Activated T-helper 9 cell treated with anti-CD3 and anti-CD28 coated beads, Interleukin-2, amount 50 U/mL, for 16 hours (primary cell): ENCODE measurements around the gene SLC35A1.
"Not testable (repeated sequence)": the region's sequence is repeated elsewhere in the genome, so short reads cannot be mapped to it uniquely, and the experiment has no call there.

Experiments
- DNase-seq: peaks from one replicate; pipeline ENCODE4 v3.0.0-alpha.2; 2020; ENCODE audit warnings: low read depth

The SLC35A1 gene

GRCh38 chr6:87472525-87473418 is at the start of gene SLC35A1:
TSS of gene SLC35A1 (plus strand) at chr6:87472974. CDS start at chr6:87473004, 30 bp downstream.
- peak; percentile 76 for DNase-seq

GRCh38 chr6:87426789-87427188 is 46.0 kb upstream of the SLC35A1 start:
- DNase-seq: no peak

GRCh38 chr6:87430499-87430898 is 42.3 kb upstream of the SLC35A1 start:
- no peak for DNase-seq

GRCh38 chr6:87431263-87431662 is 41.5 kb upstream of the SLC35A1 start:
- DNase-seq: no peak

GRCh38 chr6:87436435-87436834 is 36.3 kb upstream of the SLC35A1 start:
- DNase-seq: peak; percentile 1

GRCh38 chr6:87441711-87442110 is 31.1 kb upstream of the SLC35A1 start:
- no peak for DNase-seq

- no peak for DNase-seq
These were observed 28.4 kb upstream of the SLC35A1 start for GRCh38 chr6:87444362-87444761.

- DNase-seq: no peak
These were observed 7.7 kb upstream of the SLC35A1 start for GRCh38 chr6:87465051-87465450.

- DNase-seq: no peak
These were observed 687 bp downstream of the SLC35A1 start for GRCh38 chr6:87473419-87473903.

- no peak for DNase-seq
These were observed 9.2 kb downstream of the SLC35A1 start for GRCh38 chr6:87481931-87482330.

GRCh38 chr6:87482366-87482765 is 9.6 kb downstream of the SLC35A1 start:
- no peak for DNase-seq

- no peak for DNase-seq
These were observed 11.2 kb downstream of the SLC35A1 start for GRCh38 chr6:87483929-87484328.

- no peak for DNase-seq
These were observed 11.7 kb downstream of the SLC35A1 start for GRCh38 chr6:87484491-87484890.

- no peak for DNase-seq
These were observed 14.8 kb downstream of the SLC35A1 start for GRCh38 chr6:87487555-87487954.

- not testable (repeated sequence) for DNase-seq
These were observed 16.6 kb downstream of the SLC35A1 start for GRCh38 chr6:87489326-87489725.

- DNase-seq: no peak
These were observed 22.1 kb downstream of the SLC35A1 start for GRCh38 chr6:87494761-87495422.

GRCh38 chr6:87498048-87498447 is 25.3 kb downstream of the SLC35A1 start:
- no peak for DNase-seq

GRCh38 chr6:87501809-87502572 is 29.2 kb downstream of the SLC35A1 start:
- no peak for DNase-seq

GRCh38 chr6:87504441-87504840 is 31.7 kb downstream of the SLC35A1 start:
- no peak for DNase-seq

GRCh38 chr6:87514831-87515230 is 42.1 kb downstream of the SLC35A1 start:
- no peak for DNase-seq

GRCh38 chr6:87518453-87518852 is 45.7 kb downstream of the SLC35A1 start:
- DNase-seq: no peak

- no peak for DNase-seq
These were observed 49.9 kb downstream of the SLC35A1 start for GRCh38 chr6:87522686-87523085.
